Neural progenitor cell (in vitro differentiated cells): ENCODE results near the gene RIPOR3. TPM values are rescaled to one million over a fixed set of nuclear protein-coding genes. Genes with fewer than 3 reads are reported as not detected.

Experiments
- DNase-seq: peaks from one replicate; pipeline ENCODE4 v3.0.0-alpha.2; 2016; ENCODE audit warnings: low spot score
- H2AFZ ChIP-seq: fragments of 200-600 bp; sonication (generic); replicated peaks from 2 replicates; pipeline ENCODE4 v1.6.1; 2016; ENCODE audit warnings: antibody characterized with exemption
- H3F3A ChIP-seq: fragments of 200-600 bp; sonication (generic); 2 replicates; pipeline ENCODE4 v1.6.1; 2016; ENCODE audit warnings: antibody characterized with exemption, low read depth
- H3K27ac ChIP-seq: fragments of 200-600 bp; sonication (generic); 2 replicates; pipeline ENCODE4 v1.5.1; 2016; ENCODE audit warnings: mild to moderate bottlenecking
- H3K27me3 ChIP-seq: fragments of 200-600 bp; sonication (generic); 2 replicates; pipeline ENCODE4 v1.6.1; 2016; ENCODE audit warnings: mild to moderate bottlenecking, moderate library complexity
- H3K36me3 ChIP-seq: fragments of 200-600 bp; sonication (generic); 2 replicates; pipeline ENCODE4 v1.5.1; 2016
- H3K4me1 ChIP-seq: fragments of 200-600 bp; sonication (generic); 2 replicates; pipeline ENCODE4 v1.6.1; 2016; ENCODE audit warnings: mixed run types
- H3K4me2 ChIP-seq: fragments of 200-600 bp; sonication (generic); 2 replicates; pipeline ENCODE4 v1.6.1; 2016
- H3K4me3 ChIP-seq: fragments of 200-600 bp; sonication (generic); 2 replicates; pipeline ENCODE4 v1.5.1; 2016
- H3K79me2 ChIP-seq: fragments of 200-600 bp; sonication (generic); 2 replicates; pipeline ENCODE4 v1.6.1; 2016; ENCODE audit warnings: low read depth
- H3K9ac ChIP-seq: fragments of 200-600 bp; sonication (generic); 2 replicates; pipeline ENCODE4 v1.6.1; 2016
- H3K9me3 ChIP-seq: fragments of 200-600 bp; sonication (generic); 2 replicates; pipeline ENCODE4 v1.5.1; 2016; ENCODE audit warnings: low read depth
- H4K20me1 ChIP-seq: fragments of 200-600 bp; sonication (generic); 2 replicates; pipeline ENCODE4 v1.6.1; 2016; ENCODE audit warnings: low read depth
- H3K27ac Mint-ChIP-seq: 3 replicates; pipeline ENCODE4 v1.8.0; 2021; ENCODE audit warnings: mixed read lengths
- H3K27me3 Mint-ChIP-seq: 2 replicates; pipeline ENCODE4 v1.8.0; 2022; ENCODE audit warnings: low read depth, mild to moderate bottlenecking, inconsistent platforms, moderate library complexity, mixed read lengths; ENCODE audit not compliant: insufficient read depth
- H3K36me3 Mint-ChIP-seq: 3 replicates; pipeline ENCODE4 v1.8.0; 2021; ENCODE audit warnings: mixed read lengths
- H3K4me1 Mint-ChIP-seq: 3 replicates; pipeline ENCODE4 v1.8.0; 2021; ENCODE audit warnings: mixed read lengths
- H3K4me3 Mint-ChIP-seq: 3 replicates; pipeline ENCODE4 v1.8.0; 2021; ENCODE audit warnings: mild to moderate bottlenecking, moderate library complexity, mixed read lengths
- H3K9me3 Mint-ChIP-seq: 3 replicates; pipeline ENCODE4 v1.8.0; 2020; ENCODE audit warnings: mixed read lengths
- CTCF ChIP-seq: fragments of 200-600 bp; sonication (generic); IDR thresholded peaks from 2 replicates; pipeline ENCODE4 v1.5.1; 2017; ENCODE audit warnings: antibody characterized with exemption, mild to moderate bottlenecking
- EZH2 ChIP-seq: fragments of 200-600 bp; sonication (generic); IDR thresholded peaks from 2 replicates; pipeline ENCODE4 v1.6.1; 2017; ENCODE audit warnings: antibody characterized with exemption, mild to moderate bottlenecking, moderate library complexity
- EZH2phosphoT487 ChIP-seq: fragments of 200-600 bp; sonication (generic); IDR thresholded peaks from 2 replicates; pipeline ENCODE4 v1.6.1; 2017; ENCODE audit warnings: antibody characterized with exemption
- total RNA-seq: library from RNA; depleted of rRNA; stranded (reverse); fragments of >200 nt; gene quantifications from 2 replicates; pipeline ENCODE4 v1.2.3, GENCODE V29; 2015; ENCODE audit warnings: low replicate concordance

The RIPOR3 gene
- total RNA-seq, 1 donor from 2014 or later = 1.2 TPM

GRCh38 chr20:50546729-50547314 is 144.5 kb downstream of the RIPOR3 start:
- Histone ChIP-seq H3K4me1 (no peaks in the 10 kb centered on the region), H3K36me3 (no peaks in the 10 kb centered on the region), H3K79me2 (peaks cover 47% of the 10 kb centered on the region), H2AFZ (no peak overlapping the region), H3K4me2 (no peak overlapping the region), H3K27ac (no peak overlapping the region), H3K9me3 (no peaks in the 10 kb centered on the region), H3F3A (no peaks in the 10 kb centered on the region), H4K20me1 (peaks cover 20% of the 10 kb centered on the region), H3K4me3 (no peak overlapping the region), H3K9ac (no peak overlapping the region), H3K27me3 (no peaks in the 10 kb centered on the region)
- DNase-seq = no peak
- no peaks in the 10 kb centered on the region for H3K4me1 Mint-ChIP-seq
- TF ChIP-seq EZH2phosphoT487 (no peak), EZH2 (no peak), CTCF (no peak)
- no peak overlapping the region for H3K27ac Mint-ChIP-seq
- H3K4me3 Mint-ChIP-seq = no peak overlapping the region
- peaks cover 2% of the 10 kb centered on the region for H3K27me3 Mint-ChIP-seq
- H3K9me3 Mint-ChIP-seq = no peaks in the 10 kb centered on the region
- H3K36me3 Mint-ChIP-seq = peaks cover 6% of the 10 kb centered on the region

- peaks cover 6% of the 10 kb centered on the region for H3K27me3 Mint-ChIP-seq
- H3K36me3 ChIP-seq = no peaks in the 10 kb centered on the region
Measured at GRCh38 chr20:50545126-50545525, 146.2 kb downstream of the RIPOR3 start.

GRCh38 chr20:50543326-50543725 is 148.0 kb downstream of the RIPOR3 start:
- Histone ChIP-seq H3K27ac (no peak overlapping the region), H3K79me2 (peaks cover 65% of the 10 kb centered on the region), H3K9ac (no peak overlapping the region), H3K4me2 (no peak overlapping the region), H3K36me3 (no peaks in the 10 kb centered on the region), H3K4me3 (no peak overlapping the region), H3K27me3 (no peaks in the 10 kb centered on the region), H3K4me1 (no peaks in the 10 kb centered on the region), H3K9me3 (no peaks in the 10 kb centered on the region), H3F3A (no peaks in the 10 kb centered on the region), H2AFZ (no peak overlapping the region), H4K20me1 (peaks cover 12% of the 10 kb centered on the region)
- H3K36me3 Mint-ChIP-seq = peaks cover 11% of the 10 kb centered on the region
- no peak overlapping the region for H3K27ac Mint-ChIP-seq
- H3K9me3 Mint-ChIP-seq = no peaks in the 10 kb centered on the region
- no peak for TF ChIP-seq CTCF
- no peak for TF ChIP-seq EZH2phosphoT487
- no peak for TF ChIP-seq EZH2
- peaks cover 6% of the 10 kb centered on the region for H3K27me3 Mint-ChIP-seq
- no peak overlapping the region for H3K4me3 Mint-ChIP-seq
- DNase-seq = no peak
- no peaks in the 10 kb centered on the region for H3K4me1 Mint-ChIP-seq

More at GRCh38 chr20:50545126-50545525, 146.2 kb downstream of the RIPOR3 start:
- Histone ChIP-seq H4K20me1 (peaks cover 17% of the 10 kb centered on the region), H3K4me3 (no peak overlapping the region), H3K9ac (no peak overlapping the region), H3K27me3 (no peaks in the 10 kb centered on the region), H3F3A (no peaks in the 10 kb centered on the region), H3K9me3 (no peaks in the 10 kb centered on the region), H3K27ac (no peak overlapping the region), H3K4me1 (no peaks in the 10 kb centered on the region), H3K4me2 (no peak overlapping the region), H3K79me2 (peaks cover 57% of the 10 kb centered on the region), H2AFZ (no peak overlapping the region)
- Mint-ChIP-seq H3K4me3 (no peak overlapping the region), H3K9me3 (no peaks in the 10 kb centered on the region), H3K27ac (no peak overlapping the region), H3K4me1 (no peaks in the 10 kb centered on the region), H3K36me3 (peaks cover 16% of the 10 kb centered on the region)
- TF ChIP-seq CTCF (no peak), EZH2 (no peak), EZH2phosphoT487 (no peak)
- no peak for DNase-seq
